KMS-11 (cell line): ENCODE data around the gene TREM2.
"Not testable (repeated sequence)": the region's sequence is repeated elsewhere in the genome, so short reads cannot be mapped to it uniquely, and the experiment has no call there.

ENCODE experiments used
- H2AFZ ChIP-seq: fragments of 200-600 bp; sonication (generic); 2 replicates; pipeline ENCODE4 v1.6.1; 2016; ENCODE audit warnings: antibody characterized with exemption, mixed run types, low read depth
- H3K27ac ChIP-seq: fragments of 200-600 bp; sonication (generic); 2 replicates; pipeline ENCODE4 v1.6.1; 2016; ENCODE audit warnings: mild to moderate bottlenecking, mixed run types
- H3K27me3 ChIP-seq: fragments of 200-600 bp; sonication (generic); 2 replicates; pipeline ENCODE4 v1.6.1; 2017; ENCODE audit warnings: mild to moderate bottlenecking, low read depth, mixed run types, moderate library complexity; ENCODE audit not compliant: insufficient read depth
- H3K36me3 ChIP-seq: fragments of 200-600 bp; sonication (generic); 2 replicates; pipeline ENCODE4 v1.6.1; 2017; ENCODE audit warnings: mild to moderate bottlenecking, mixed run types; ENCODE audit not compliant: insufficient read depth
- H3K4me1 ChIP-seq: fragments of 200-600 bp; sonication (generic); 2 replicates; pipeline ENCODE4 v1.6.1; 2016; ENCODE audit warnings: mild to moderate bottlenecking, low read depth, mixed run types; ENCODE audit not compliant: poor library complexity, severe bottlenecking
- H3K4me2 ChIP-seq: fragments of 200-600 bp; sonication (generic); 2 replicates; pipeline ENCODE4 v1.7.0; 2016; ENCODE audit warnings: mild to moderate bottlenecking, mixed run types
- H3K4me3 ChIP-seq: fragments of 200-600 bp; sonication (generic); IDR thresholded peaks from 2 replicates; pipeline ENCODE4 v1.6.1; 2017; ENCODE audit warnings: low read depth, low read length, mixed read lengths; ENCODE audit not compliant: insufficient read depth
- H3K79me2 ChIP-seq: fragments of 200-600 bp; sonication (generic); 2 replicates; pipeline ENCODE4 v1.6.1; 2016; ENCODE audit warnings: low read depth, mixed run types; ENCODE audit not compliant: insufficient read depth
- H3K9ac ChIP-seq: fragments of 200-600 bp; sonication (generic); 2 replicates; pipeline ENCODE4 v1.6.1; 2016; ENCODE audit warnings: mild to moderate bottlenecking, mixed run types
- H4K20me1 ChIP-seq: fragments of 200-600 bp; sonication (generic); 2 replicates; pipeline ENCODE4 v1.6.1; 2016; ENCODE audit warnings: mild to moderate bottlenecking, mixed run types; ENCODE audit not compliant: insufficient read depth
- CTCF ChIP-seq: fragments of 200-600 bp; sonication (generic); conservative IDR thresholded peaks from 2 replicates; pipeline ENCODE4 v1.6.1; 2017; ENCODE audit warnings: low read depth, mild to moderate bottlenecking, antibody characterized with exemption, low read length, moderate library complexity, mixed read lengths

The TREM2 gene

GRCh38 chr6:41191569-41191968, 28.7 kb upstream of the TREM2 start:
- Histone ChIP-seq H3K9ac (no peak overlapping the region), H3K27me3 (no peaks in the 10 kb centered on the region), H2AFZ (no peak overlapping the region), H4K20me1 (no peaks in the 10 kb centered on the region), H3K4me3 (no peak overlapping the region), H3K4me1 (no peaks in the 10 kb centered on the region), H3K79me2 (no peaks in the 10 kb centered on the region), H3K27ac (no peak overlapping the region), H3K36me3 (no peaks in the 10 kb centered on the region), H3K4me2 (no peak overlapping the region)
- peak; percentile 36 for TF ChIP-seq CTCF

- no peak for TF ChIP-seq CTCF
These were observed 27.9 kb upstream of the TREM2 start for GRCh38 chr6:41190791-41191190.

GRCh38 chr6:41189967-41190366, 27.1 kb upstream of the TREM2 start:
- no peak overlapping the region for H2AFZ ChIP-seq
- no peak overlapping the region for H3K4me3 ChIP-seq
- H3K4me1 ChIP-seq: no peaks in the 10 kb centered on the region
- H3K4me2 ChIP-seq: no peak overlapping the region
- no peaks in the 10 kb centered on the region for H4K20me1 ChIP-seq
- no peak overlapping the region for H3K9ac ChIP-seq
- no peaks in the 10 kb centered on the region for H3K36me3 ChIP-seq
- no peak for TF ChIP-seq CTCF
- no peaks in the 10 kb centered on the region for H3K79me2 ChIP-seq
- no peaks in the 10 kb centered on the region for H3K27me3 ChIP-seq
- H3K27ac ChIP-seq: no peak overlapping the region

More at GRCh38 chr6:41190791-41191190, 27.9 kb upstream of the TREM2 start:
- Histone ChIP-seq H3K4me1 (no peaks in the 10 kb centered on the region), H4K20me1 (no peaks in the 10 kb centered on the region), H3K36me3 (no peaks in the 10 kb centered on the region), H3K27me3 (no peaks in the 10 kb centered on the region), H3K4me3 (no peak overlapping the region), H2AFZ (no peak overlapping the region), H3K9ac (no peak overlapping the region), H3K4me2 (no peak overlapping the region), H3K79me2 (no peaks in the 10 kb centered on the region), H3K27ac (no peak overlapping the region)

- H3K9ac ChIP-seq, H3K4me2 ChIP-seq, H3K27me3 ChIP-seq, H3K4me1 ChIP-seq, H2AFZ ChIP-seq, H3K79me2 ChIP-seq, H3K36me3 ChIP-seq, H3K27ac ChIP-seq, H4K20me1 ChIP-seq, H3K4me3 ChIP-seq: not testable (repeated sequence)
These were observed 26.1 kb upstream of the TREM2 start for GRCh38 chr6:41189046-41189445.

GRCh38 chr6:41187924-41188886, 25.3 kb upstream of the TREM2 start:
- H3K9ac ChIP-seq: no peak overlapping the region
- H3K27ac ChIP-seq: no peak overlapping the region
- TF ChIP-seq CTCF: no peak
- H3K4me3 ChIP-seq: no peak overlapping the region
- H3K4me1 ChIP-seq: no peaks in the 10 kb centered on the region
- no peaks in the 10 kb centered on the region for H3K36me3 ChIP-seq
- no peak overlapping the region for H3K4me2 ChIP-seq
- H3K27me3 ChIP-seq: no peaks in the 10 kb centered on the region
- no peaks in the 10 kb centered on the region for H3K79me2 ChIP-seq
- H2AFZ ChIP-seq: no peak overlapping the region
- no peaks in the 10 kb centered on the region for H4K20me1 ChIP-seq
